OCI-LY7 (cell line): Measurements from ENCODE around the gene FADS3. TPM values are rescaled to one million over a fixed set of nuclear protein-coding genes. Genes with fewer than 3 reads are reported as not detected.

Experiments
- BruUV-seq: library from RNA; stranded (reverse); fragments of 400-500 nt; replicated peaks from 2 replicates; lab custom pipeline; 2021; lab: Mats Ljungman, UMichigan
- CTCF ChIA-PET: fragments of 300-600 bp; sonication (Branson Sonifier 250); formaldehyde crosslinking; loops from one replicate; lab custom pipeline; 2022; ENCODE audit warnings: antibody characterized with exemption; ENCODE audit not compliant: unreplicated experiment; lab: Charles Lee
- POLR2A ChIA-PET: fragments of 300-600 bp; sonication (Branson Sonifier 250); formaldehyde crosslinking; loops from one replicate; lab custom pipeline; 2022; ENCODE audit warnings: antibody characterized with exemption; lab: Charles Lee
- DNase-seq: peaks from one replicate; pipeline ENCODE4 v3.0.0-alpha.2; 2015; ENCODE audit warnings: low spot score
- H2AFZ ChIP-seq: fragments of 200-600 bp; sonication (generic), shearing (Covaris generic); 2 replicates; pipeline ENCODE4 v1.6.1; 2014; ENCODE audit warnings: mild to moderate bottlenecking, antibody characterized with exemption, low read length, moderate library complexity
- H3K27ac ChIP-seq: fragments of 200-600 bp; sonication (generic); 2 replicates; pipeline ENCODE4 v1.5.1; 2014; ENCODE audit warnings: mixed run types, low read depth, mild to moderate bottlenecking, moderate library complexity, low read length, inconsistent platforms; ENCODE audit not compliant: poor library complexity, severe bottlenecking
- H3K36me3 ChIP-seq: fragments of 200-600 bp; sonication (generic); 2 replicates; pipeline ENCODE4 v1.6.1; 2014; ENCODE audit warnings: mild to moderate bottlenecking, antibody characterized with exemption, low read length, moderate library complexity, mixed read lengths; ENCODE audit not compliant: insufficient read depth
- H3K4me1 ChIP-seq: fragments of 200-600 bp; sonication (generic); 2 replicates; pipeline ENCODE4 v1.5.1; 2014; ENCODE audit warnings: mild to moderate bottlenecking, low read length; ENCODE audit not compliant: insufficient read depth, poor library complexity, severe bottlenecking
- H3K4me2 ChIP-seq: fragments of 200-600 bp; sonication (generic); 2 replicates; pipeline ENCODE4 v1.6.1; 2014; ENCODE audit warnings: mild to moderate bottlenecking, low read length
- H3K4me3 ChIP-seq: fragments of 200-600 bp; sonication (generic); 2 replicates; pipeline ENCODE4 v1.5.1; 2014; ENCODE audit warnings: mild to moderate bottlenecking, low read depth, low read length; ENCODE audit not compliant: poor library complexity, severe bottlenecking
- H3K79me2 ChIP-seq: fragments of 200-600 bp; sonication (generic); 2 replicates; pipeline ENCODE4 v1.6.1; 2016; ENCODE audit warnings: low read depth, mild to moderate bottlenecking, low read length, moderate library complexity, mixed read lengths; ENCODE audit not compliant: insufficient read depth
- H3K9me2 ChIP-seq: fragments of 200-600 bp; sonication (generic); 2 replicates; pipeline ENCODE4 v1.6.1; 2016; ENCODE audit warnings: mild to moderate bottlenecking, low read length, mixed read lengths; ENCODE audit not compliant: insufficient read depth
- H3K9me3 ChIP-seq: fragments of 200-600 bp; sonication (generic); 2 replicates; pipeline ENCODE4 v1.6.1; 2014; ENCODE audit warnings: mild to moderate bottlenecking, mixed run types, low read length, mixed read lengths
- H4K20me1 ChIP-seq: fragments of 200-600 bp; sonication (generic); 2 replicates; pipeline ENCODE4 v1.6.1; 2014; ENCODE audit warnings: mild to moderate bottlenecking, antibody characterized with exemption, low read length, moderate library complexity, mixed read lengths; ENCODE audit not compliant: insufficient read depth
- EZH2phosphoT487 ChIP-seq: fragments of 200-600 bp; sonication (generic); IDR thresholded peaks from 2 replicates; pipeline ENCODE4 v1.6.1; 2018; ENCODE audit warnings: low read depth, borderline replicate concordance, mild to moderate bottlenecking, mixed run types, antibody characterized with exemption, low read length, moderate library complexity, mixed read lengths
- intact Hi-C: fragments of 100-400 bp; cut with micrococcal nuclease; formaldehyde crosslinking; loops from one replicate; pipeline ENCODE4 v1.10.0; 2022; ENCODE audit not compliant: unreplicated experiment
- total RNA-seq, 2 experiments: library from RNA; depleted of rRNA in 1 of 2; stranded (reverse); fragments of >200 nt in 1 of 2; shearing (Covaris generic) in 1 of 2; gene quantifications; 2 replicates each; pipeline ENCODE4 v1.2.3, GENCODE V29; 2014 to 2022
- TF ChIP-seq, protein P1 (sequence below): fragments of 200-600 bp; sonication (generic); conservative IDR thresholded peaks from 2 replicates; pipeline ENCODE4 v1.5.1; 2014; ENCODE audit warnings: mild to moderate bottlenecking, antibody characterized with exemption, low read length, moderate library complexity, mixed read lengths

FADS3 gene
- total RNA-seq, 2 experiments from 2014 or later: 103 to 191 TPM

DNA sequence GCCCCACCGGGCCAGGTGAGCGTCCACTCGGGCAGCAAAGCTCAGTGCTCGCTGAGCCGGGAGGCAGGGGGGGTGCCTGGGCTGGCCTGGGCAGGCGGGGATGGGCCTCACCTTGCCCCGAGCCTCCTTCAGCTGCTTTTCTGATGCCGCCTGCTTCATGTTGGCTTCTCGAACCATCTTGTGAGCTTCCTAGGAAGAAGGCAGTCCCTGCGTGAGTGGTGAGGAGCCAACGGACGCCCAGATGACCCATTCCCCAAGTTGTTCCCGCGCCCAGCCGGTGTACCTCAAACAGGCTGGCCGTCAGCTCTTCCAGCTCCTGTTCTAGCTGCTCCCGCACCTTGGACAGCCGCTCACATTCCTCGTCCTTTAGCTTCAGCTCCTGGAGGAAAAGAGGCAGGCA, 15.9 kb upstream of the FADS3 start:
- H4K20me1 ChIP-seq: no peaks in the 10 kb centered on the region
- no peak overlapping the region for H2AFZ ChIP-seq
- no peak for TF ChIP-seq EZH2phosphoT487
- TF ChIP-seq, protein P1, sequence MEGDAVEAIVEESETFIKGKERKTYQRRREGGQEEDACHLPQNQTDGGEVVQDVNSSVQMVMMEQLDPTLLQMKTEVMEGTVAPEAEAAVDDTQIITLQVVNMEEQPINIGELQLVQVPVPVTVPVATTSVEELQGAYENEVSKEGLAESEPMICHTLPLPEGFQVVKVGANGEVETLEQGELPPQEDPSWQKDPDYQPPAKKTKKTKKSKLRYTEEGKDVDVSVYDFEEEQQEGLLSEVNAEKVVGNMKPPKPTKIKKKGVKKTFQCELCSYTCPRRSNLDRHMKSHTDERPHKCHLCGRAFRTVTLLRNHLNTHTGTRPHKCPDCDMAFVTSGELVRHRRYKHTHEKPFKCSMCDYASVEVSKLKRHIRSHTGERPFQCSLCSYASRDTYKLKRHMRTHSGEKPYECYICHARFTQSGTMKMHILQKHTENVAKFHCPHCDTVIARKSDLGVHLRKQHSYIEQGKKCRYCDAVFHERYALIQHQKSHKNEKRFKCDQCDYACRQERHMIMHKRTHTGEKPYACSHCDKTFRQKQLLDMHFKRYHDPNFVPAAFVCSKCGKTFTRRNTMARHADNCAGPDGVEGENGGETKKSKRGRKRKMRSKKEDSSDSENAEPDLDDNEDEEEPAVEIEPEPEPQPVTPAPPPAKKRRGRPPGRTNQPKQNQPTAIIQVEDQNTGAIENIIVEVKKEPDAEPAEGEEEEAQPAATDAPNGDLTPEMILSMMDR: no peak
- H3K27ac ChIP-seq: no peak overlapping the region
- no peaks in the 10 kb centered on the region for H3K9me3 ChIP-seq
- no peaks in the 10 kb centered on the region for H3K36me3 ChIP-seq
- POLR2A ChIA-PET: no interaction called here
- CTCF ChIA-PET: no interaction called here
- H3K9me2 ChIP-seq: no peaks in the 10 kb centered on the region
- no peak for DNase-seq
- no peaks in the 10 kb centered on the region for H3K79me2 ChIP-seq
- H3K4me2 ChIP-seq: no peak overlapping the region
- no TSS peak for BruUV-seq
- intact Hi-C loops: no loop called here
- no peak overlapping the region for H3K4me3 ChIP-seq
- no peaks in the 10 kb centered on the region for H3K4me1 ChIP-seq

DNA sequence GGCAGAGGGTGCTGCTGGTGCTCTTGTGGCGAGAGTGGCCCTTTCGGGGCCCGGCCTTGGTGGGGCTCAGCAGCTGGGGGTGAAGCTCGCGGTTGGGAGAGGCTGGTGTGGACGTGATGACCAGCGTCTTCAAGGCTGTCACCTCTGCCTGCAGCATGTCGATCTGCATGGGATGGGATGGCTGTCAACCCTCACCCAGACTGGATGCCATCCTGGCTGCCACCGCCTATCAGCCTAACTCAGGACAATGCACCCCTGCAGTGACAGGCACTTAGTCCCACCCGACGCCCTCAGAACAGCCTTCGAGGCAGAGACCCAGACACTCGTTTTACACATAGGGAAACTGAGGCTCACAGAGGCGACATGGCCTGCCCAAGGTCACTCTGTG, 15.2 kb upstream of the FADS3 start:
- POLR2A ChIA-PET: interaction anchor here (0.6 kb wide), 1 partner anchor 34 kb away, joined by 3 read pairs; no protein-coding TSS in a partner anchor
- no peak overlapping the region for H3K4me2 ChIP-seq
- H3K4me1 ChIP-seq: no peaks in the 10 kb centered on the region
- DNase-seq: no peak
- no TSS peak for BruUV-seq
- no peaks in the 10 kb centered on the region for H3K9me2 ChIP-seq
- no peaks in the 10 kb centered on the region for H4K20me1 ChIP-seq
- no peak overlapping the region for H3K27ac ChIP-seq
- intact Hi-C loops: no loop called here
- H3K79me2 ChIP-seq: no peaks in the 10 kb centered on the region
- no peak overlapping the region for H3K4me3 ChIP-seq
- CTCF ChIA-PET: no interaction called here
- no peaks in the 10 kb centered on the region for H3K9me3 ChIP-seq
- H3K36me3 ChIP-seq: no peaks in the 10 kb centered on the region
- no peak overlapping the region for H2AFZ ChIP-seq
- no peak for TF ChIP-seq EZH2phosphoT487
- TF ChIP-seq, protein P1: no peak

DNA sequence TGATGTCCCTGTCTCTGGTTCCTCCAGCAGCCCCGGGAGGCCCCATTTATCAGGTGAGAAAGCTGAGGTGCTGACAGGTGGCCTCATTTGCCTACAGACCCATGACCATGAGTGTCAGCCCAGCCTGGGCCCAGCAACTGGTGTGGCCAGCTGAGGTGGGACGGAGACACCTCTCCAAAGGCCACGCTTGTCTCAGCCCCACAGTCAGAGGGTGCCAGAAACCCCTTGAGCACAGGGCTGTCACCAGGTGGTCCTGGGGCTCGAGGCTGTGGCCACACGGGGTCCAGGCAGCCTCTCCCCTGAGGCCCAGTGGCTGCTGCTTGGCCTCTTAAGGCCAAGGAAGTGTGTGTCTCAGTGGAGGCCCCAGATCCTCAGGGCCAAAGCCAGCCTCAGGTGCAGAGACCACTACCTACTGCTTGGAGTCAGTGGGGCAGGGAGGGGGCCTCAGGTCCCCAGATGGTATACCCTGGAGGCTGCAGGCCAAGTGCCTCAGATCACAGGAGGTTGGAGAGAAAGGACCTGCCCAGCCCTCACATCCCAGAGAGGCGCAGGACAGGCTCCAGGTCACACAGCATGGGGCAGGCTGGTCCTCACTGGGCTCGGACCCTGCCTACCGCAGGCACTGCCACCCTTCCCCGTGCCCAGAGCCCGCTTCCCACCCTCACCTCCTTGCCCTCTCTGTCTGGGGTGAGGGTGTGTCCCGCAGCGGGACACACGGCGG, 14.6 kb upstream of the FADS3 start:
- no peaks in the 10 kb centered on the region for H3K4me1 ChIP-seq
- no peaks in the 10 kb centered on the region for H3K9me3 ChIP-seq
- H2AFZ ChIP-seq: no peak overlapping the region
- no peaks in the 10 kb centered on the region for H3K36me3 ChIP-seq
- no peak overlapping the region for H3K4me3 ChIP-seq
- ChIA-PET POLR2A (interaction anchor here (0.6 kb wide), 1 partner anchor 34 kb away, joined by 3 read pairs; no protein-coding TSS in a partner anchor), CTCF (no interaction called here)
- DNase-seq: no peak
- BruUV-seq: no TSS peak
- H3K4me2 ChIP-seq: no peak overlapping the region
- no peaks in the 10 kb centered on the region for H4K20me1 ChIP-seq
- H3K79me2 ChIP-seq: no peaks in the 10 kb centered on the region
- no peaks in the 10 kb centered on the region for H3K9me2 ChIP-seq
- intact Hi-C loops: no loop called here
- TF ChIP-seq EZH2phosphoT487: no peak
- TF ChIP-seq, protein P1: no peak
- H3K27ac ChIP-seq: no peak overlapping the region
